K562 (cell line): Measurements from ENCODE around the gene P4HTM.

Experiments used
- ZNF444 ChIP-seq: fragments of 250-450 bp; sonication (Bioruptor Pico); IDR thresholded peaks from 2 replicates; pipeline ENCODE4 v1.4.0; 2020; ENCODE audit warnings: mild to moderate bottlenecking, moderate library complexity
- TF ChIP-seq, protein P1 (sequence below), 3 experiments: IDR thresholded peaks in 2 of 3; conservative IDR thresholded peaks in 1 of 3; 2 replicates each; pipeline ENCODE4 v1.5.1; 2011 to 2012; ENCODE audit warnings: low read length in 3 of 3, mild to moderate bottlenecking in 3 of 3, control low read depth in 2 of 3, improper control_type of control experiment in 1 of 3, inconsistent platforms in 1 of 3, low read depth in 1 of 3, mixed read lengths in 1 of 3, moderate library complexity in 1 of 3; ENCODE audit not compliant: insufficient read depth in 2 of 3

DNA sequence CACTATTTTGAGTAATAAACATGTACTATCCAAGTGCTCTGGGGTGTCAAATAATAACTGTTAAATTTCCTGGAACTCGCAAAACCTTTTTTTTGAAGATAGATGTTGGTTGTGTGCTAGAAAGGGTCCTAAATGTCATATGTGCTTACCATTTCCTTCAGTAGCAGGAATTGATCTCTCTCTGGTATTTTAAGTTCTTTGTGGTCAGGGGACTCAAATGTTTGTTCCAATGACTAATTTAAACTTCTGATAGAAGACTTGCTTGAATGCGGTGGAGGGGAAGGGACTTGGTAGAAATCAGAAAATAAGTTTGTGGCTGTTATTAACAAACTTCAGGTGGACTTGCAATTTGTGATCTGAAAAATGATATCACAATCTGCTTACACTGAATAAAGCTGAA is 44.6 kb upstream of the P4HTM start:
- no peak for TF ChIP-seq ZNF444 (CRISPR knock-in tag)
- TF ChIP-seq, protein P1, sequence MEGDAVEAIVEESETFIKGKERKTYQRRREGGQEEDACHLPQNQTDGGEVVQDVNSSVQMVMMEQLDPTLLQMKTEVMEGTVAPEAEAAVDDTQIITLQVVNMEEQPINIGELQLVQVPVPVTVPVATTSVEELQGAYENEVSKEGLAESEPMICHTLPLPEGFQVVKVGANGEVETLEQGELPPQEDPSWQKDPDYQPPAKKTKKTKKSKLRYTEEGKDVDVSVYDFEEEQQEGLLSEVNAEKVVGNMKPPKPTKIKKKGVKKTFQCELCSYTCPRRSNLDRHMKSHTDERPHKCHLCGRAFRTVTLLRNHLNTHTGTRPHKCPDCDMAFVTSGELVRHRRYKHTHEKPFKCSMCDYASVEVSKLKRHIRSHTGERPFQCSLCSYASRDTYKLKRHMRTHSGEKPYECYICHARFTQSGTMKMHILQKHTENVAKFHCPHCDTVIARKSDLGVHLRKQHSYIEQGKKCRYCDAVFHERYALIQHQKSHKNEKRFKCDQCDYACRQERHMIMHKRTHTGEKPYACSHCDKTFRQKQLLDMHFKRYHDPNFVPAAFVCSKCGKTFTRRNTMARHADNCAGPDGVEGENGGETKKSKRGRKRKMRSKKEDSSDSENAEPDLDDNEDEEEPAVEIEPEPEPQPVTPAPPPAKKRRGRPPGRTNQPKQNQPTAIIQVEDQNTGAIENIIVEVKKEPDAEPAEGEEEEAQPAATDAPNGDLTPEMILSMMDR (IDR thresholded peaks at IDR 0.05 in 2 of 3, conservative IDR thresholded peaks at IDR 0.05 in 1 of 3; ENCODE audit: insufficient read depth in 2 of 3, low read depth in 1 of 3, low read length in 3 of 3), result no peak
